ENCODE data around the gene FOXI2.
A peak's percentile ranks its signal among the peaks of the same experiment; 100 is the strongest.

Gene FOXI2

GRCh38 chr10:127759276-127759675, 22.3 kb downstream of the FOXI2 start:
- TF ChIP-seq CTCF (IDR thresholded peaks at IDR 0.05; ENCODE audit: insufficient read depth, low read depth, low read length, missing control alignments) = no peak
- DNase-seq (ENCODE audit: low read depth) = no peak

DNA sequence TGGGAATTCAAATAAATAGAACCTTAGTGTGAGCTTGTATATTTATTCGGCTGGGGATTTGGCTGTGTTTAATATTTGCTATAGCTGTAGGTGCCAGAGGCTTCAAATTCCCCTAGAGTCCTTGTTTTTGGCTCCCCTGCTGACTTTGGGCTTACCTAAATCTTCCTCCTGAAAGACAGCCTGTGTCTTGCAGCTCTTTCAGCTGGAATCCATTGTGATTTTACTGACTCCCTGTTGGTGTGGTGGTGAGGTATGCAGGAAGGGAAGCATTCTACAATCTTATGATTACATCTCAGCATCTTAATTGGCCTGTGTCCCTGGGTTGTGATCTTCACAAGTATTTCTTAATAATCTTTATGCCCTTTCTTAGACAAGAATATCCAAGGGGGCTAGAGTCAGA, 25.9 kb downstream of the FOXI2 start:
- H3K4me3 ChIP-seq (ENCODE audit: low read depth, low read length) = no peak overlapping the region
- no peak for DNase-seq (ENCODE audit: low read depth)
- no peak for TF ChIP-seq CTCF (IDR thresholded peaks at IDR 0.05; ENCODE audit: insufficient read depth, low read depth, low read length, missing control alignments)

More at GRCh38 chr10:127759276-127759675, 22.3 kb downstream of the FOXI2 start:
- H3K4me3 ChIP-seq (ENCODE audit: low read depth, low read length) = no peak overlapping the region

- peak; percentile 46 for DNase-seq (ENCODE audit: low read depth)
- TF ChIP-seq CTCF (IDR thresholded peaks at IDR 0.05; ENCODE audit: insufficient read depth, low read depth, low read length, missing control alignments) = no peak
- no peak overlapping the region for H3K4me3 ChIP-seq (ENCODE audit: low read depth, low read length)
Measured at GRCh38 chr10:127774766-127775559, 38.0 kb downstream of the FOXI2 start.

DNA sequence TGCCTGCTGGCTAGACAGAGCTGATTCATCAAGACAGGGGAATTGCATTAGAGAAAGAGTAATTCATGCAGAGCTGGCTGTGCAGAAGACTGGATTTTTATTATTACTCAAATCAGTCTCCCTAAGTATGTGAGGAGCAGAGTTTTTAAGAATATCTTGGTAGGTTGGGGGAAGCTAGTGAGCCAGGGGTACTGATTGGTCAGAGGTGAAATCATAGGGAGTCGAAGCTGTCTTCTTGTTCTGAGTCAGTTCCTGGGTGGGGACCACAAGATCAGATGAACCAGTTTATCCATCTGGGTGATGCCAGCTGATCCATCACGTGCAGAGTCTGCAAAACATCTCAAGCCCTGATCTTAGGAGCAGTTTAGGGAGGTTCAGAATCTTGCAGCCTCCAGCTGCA, 39.8 kb downstream of the FOXI2 start:
- TF ChIP-seq CTCF (IDR thresholded peaks at IDR 0.05; ENCODE audit: insufficient read depth, low read depth, low read length, missing control alignments) = no peak
- H3K4me3 ChIP-seq (ENCODE audit: low read depth, low read length) = no peak overlapping the region
- DNase-seq (ENCODE audit: low read depth) = peak; percentile 41

GRCh38 chr10:127781412-127781811, 44.4 kb downstream of the FOXI2 start:
- no peak overlapping the region for H3K4me3 ChIP-seq (ENCODE audit: low read depth, low read length)
- no peak for DNase-seq (ENCODE audit: low read depth)
- no peak for TF ChIP-seq CTCF (IDR thresholded peaks at IDR 0.05; ENCODE audit: insufficient read depth, low read depth, low read length, missing control alignments)

DNA sequence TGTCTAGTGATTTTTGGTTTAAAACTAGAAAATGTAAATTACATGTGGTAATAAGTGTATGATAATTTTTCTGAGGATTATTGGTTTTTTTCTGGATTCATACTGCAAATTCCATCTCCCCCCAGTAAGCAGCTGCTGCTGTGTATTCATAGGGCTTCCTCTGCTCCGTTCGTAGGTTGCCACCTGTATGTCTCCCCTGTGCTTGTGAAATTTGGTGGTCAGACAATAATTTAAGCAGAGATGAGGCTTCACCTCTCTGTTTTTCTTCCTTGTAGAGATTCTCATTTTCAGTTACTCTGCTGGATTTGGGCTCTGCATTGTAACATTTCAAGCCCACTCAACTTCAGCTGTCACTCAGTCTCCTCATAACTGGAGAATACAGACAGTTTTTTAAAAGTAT, 50.9 kb downstream of the FOXI2 start:
- no peak overlapping the region for H3K4me3 ChIP-seq (ENCODE audit: low read depth, low read length)
- TF ChIP-seq CTCF (IDR thresholded peaks at IDR 0.05; ENCODE audit: insufficient read depth, low read depth, low read length, missing control alignments) = no peak
- DNase-seq (ENCODE audit: low read depth) = no peak

All from GM12865 (cell line).